ENCODE measurements around the gene PMEL. TPM values are rescaled to one million over a fixed set of nuclear protein-coding genes. Genes with fewer than 3 reads are reported as not detected.

PMEL gene
- polyA plus RNA-seq, 1 of the 3 experiments (the other 2 are of a cell fraction): 1.8 TPM

GRCh38 chr12:55970775-55971174, 4.9 kb upstream of the PMEL start:
- Histone ChIP-seq H3K4me3 (ENCODE audit: low read depth in 2 of 2, low read length in 1 of 2) (no peak overlapping the region), H3F3A (replicated peaks; ENCODE audit: insufficient read depth) (peaks cover 22% of the 10 kb centered on the region), H2AFZ (ENCODE audit: low read depth) (no peak overlapping the region), H3K9me3 (no peaks in the 10 kb centered on the region), H3K27me3 (ENCODE audit: insufficient read depth) (no peaks in the 10 kb centered on the region), H3K4me1 (ENCODE audit: control insufficient read depth in 1 of 2, insufficient read depth in 2 of 2, low read depth in 1 of 2, low read length in 1 of 2) (peaks cover 21 to 23% of the 10 kb centered on the region in 2 experiments; a peak in 3 of 4 replicates), H3K4me2 (no peak overlapping the region), H3K79me2 (ENCODE audit: insufficient read depth) (peaks cover 45% of the 10 kb centered on the region), H4K20me1 (ENCODE audit: insufficient read depth) (no peaks in the 10 kb centered on the region), H3K9ac (no peak overlapping the region), H3K36me3 (replicated peaks in 1 of 2; ENCODE audit: control insufficient read depth in 1 of 2, insufficient read depth in 2 of 2, low read length in 1 of 2) (peaks cover 8 to 12% of the 10 kb centered on the region in 2 experiments), H3K9me2 (no peaks in the 10 kb centered on the region), H3K27ac (ENCODE audit: low read depth in 2 of 2, low read length in 1 of 2) (no peak overlapping the region)
- CTCF ChIA-PET: interaction anchor here (1.1 kb wide), 1 partner anchor 42 kb away, joined by 3 read pairs; no protein-coding TSS in a partner anchor
- TF ChIP-seq MAX (IDR thresholded peaks at IDR 0.05; ENCODE audit: low read depth): no peak
- TF ChIP-seq MXI1 (IDR thresholded peaks at IDR 0.05; ENCODE audit: low read depth, low read length): no peak
- no peak for TF ChIP-seq EP300 (IDR thresholded peaks at IDR 0.05; ENCODE audit: borderline replicate concordance in 1 of 2, low read depth in 1 of 2, low read length in 1 of 2)
- TF ChIP-seq RCOR1 (IDR thresholded peaks at IDR 0.05; ENCODE audit: low read length): no peak
- no peak for TF ChIP-seq ELF1 (IDR thresholded peaks at IDR 0.05)
- TF ChIP-seq JUND (IDR thresholded peaks at IDR 0.05): no peak
- TF ChIP-seq MEF2A (IDR thresholded peaks at IDR 0.05; ENCODE audit: borderline replicate concordance, low read depth): no peak
- TF ChIP-seq NRF1 (IDR thresholded peaks at IDR 0.05; ENCODE audit: low read depth, low read length): no peak
- no peak for TF ChIP-seq IRF3 (IDR thresholded peaks at IDR 0.05; ENCODE audit: low read depth, low read length)
- no peak for TF ChIP-seq PBX3 (IDR thresholded peaks at IDR 0.05)
- no peak for TF ChIP-seq RXRA (IDR thresholded peaks at IDR 0.05; ENCODE audit: borderline replicate concordance, low read depth)
- no peak for DNase-seq
- WGBS (ENCODE audit: low lambda C conversion rate): 94% methylated on average over 7 of the region's 7 CpGs
- POLR2A ChIA-PET: interaction anchor here (0.6 kb wide), 1 partner anchor 1271 kb away, joined by 3 read pairs; no protein-coding TSS in a partner anchor

- H3K4me3 ChIP-seq (ENCODE audit: low read depth in 2 of 2, low read length in 1 of 2): no peak overlapping the region
- H3K36me3 ChIP-seq (replicated peaks in 1 of 2; ENCODE audit: control insufficient read depth in 1 of 2, insufficient read depth in 2 of 2, low read length in 1 of 2): peaks cover 8 to 12% of the 10 kb centered on the region in 2 experiments
- H3K4me1 ChIP-seq (ENCODE audit: control insufficient read depth in 1 of 2, insufficient read depth in 2 of 2, low read depth in 1 of 2, low read length in 1 of 2): peaks cover 21 to 24% of the 10 kb centered on the region in 2 experiments; a peak in 3 of 4 replicates
- no peak overlapping the region for H3K27ac ChIP-seq (ENCODE audit: low read depth in 2 of 2, low read length in 1 of 2)
- POLR2A ChIA-PET: no interaction called here
- no peaks in the 10 kb centered on the region for H3K9me2 ChIP-seq
- CTCF ChIA-PET: interaction anchor here (1.9 kb wide), 1 partner anchor 30 kb away, joined by 12 read pairs; no protein-coding TSS in a partner anchor
- no peak overlapping the region for H2AFZ ChIP-seq (ENCODE audit: low read depth)
- no peak overlapping the region for H3K4me2 ChIP-seq
- H3K79me2 ChIP-seq (ENCODE audit: insufficient read depth): peaks cover 31% of the 10 kb centered on the region
- no peak for TF ChIP-seq GATA2 (CRISPR knock-in tag; IDR thresholded peaks at IDR 0.05)
- TF ChIP-seq USF2 (IDR thresholded peaks at IDR 0.05; ENCODE audit: borderline replicate concordance, low read depth, low read length): no peak
- no peak for TF ChIP-seq SIN3A (IDR thresholded peaks at IDR 0.05; ENCODE audit: borderline replicate concordance, low read depth, low read length)
- peaks cover 23% of the 10 kb centered on the region for H3F3A ChIP-seq (replicated peaks; ENCODE audit: insufficient read depth)
- H4K20me1 ChIP-seq (ENCODE audit: insufficient read depth): no peaks in the 10 kb centered on the region
- no peak overlapping the region for H3K9ac ChIP-seq
- 91% methylated on average over 4 of the region's 4 CpGs for WGBS (ENCODE audit: low lambda C conversion rate)
- DNase-seq: no peak
- no peaks in the 10 kb centered on the region for H3K27me3 ChIP-seq (ENCODE audit: insufficient read depth)
- H3K9me3 ChIP-seq: no peaks in the 10 kb centered on the region
Observed at GRCh38 chr12:55969356-55969755, 3.5 kb upstream of the PMEL start.

Data from SK-N-SH (cell line).